GM12892 (cell line): ENCODE results near the gene FBXL17.
"Not testable (repeated sequence)": the region's sequence is repeated elsewhere in the genome, so short reads cannot be mapped to it uniquely, and the experiment has no call there.

Experiments used
- DNase-seq: peaks from one replicate; pipeline ENCODE4 v3.0.0; 2011; ENCODE audit not compliant: insufficient read length
- FAIRE-seq: peaks from 2 replicates; lab custom pipeline; 2011; peaks lifted over from hg19 to GRCh38; lab: Jason Lieb, UNC
- POLR2A ChIP-seq: IDR thresholded peaks from 2 replicates; pipeline ENCODE4 v1.6.1; 2011; ENCODE audit warnings: low read depth, low read length, control low read depth
- POLR2AphosphoS5 ChIP-seq: IDR thresholded peaks from 2 replicates; pipeline ENCODE4 v1.6.1; 2011; ENCODE audit warnings: low read depth, low read length, control low read depth
- TAF1 ChIP-seq: IDR thresholded peaks from 2 replicates; pipeline ENCODE4 v1.6.1; 2011; ENCODE audit warnings: low read depth, mild to moderate bottlenecking, control low read depth, low read length, borderline replicate concordance

Gene FBXL17

GRCh38 chr5:108168915-108169314 lies 213.0 kb downstream of the FBXL17 start:
- no peak for DNase-seq
- no peak for TF ChIP-seq TAF1
- FAIRE-seq: no peak

DNA sequence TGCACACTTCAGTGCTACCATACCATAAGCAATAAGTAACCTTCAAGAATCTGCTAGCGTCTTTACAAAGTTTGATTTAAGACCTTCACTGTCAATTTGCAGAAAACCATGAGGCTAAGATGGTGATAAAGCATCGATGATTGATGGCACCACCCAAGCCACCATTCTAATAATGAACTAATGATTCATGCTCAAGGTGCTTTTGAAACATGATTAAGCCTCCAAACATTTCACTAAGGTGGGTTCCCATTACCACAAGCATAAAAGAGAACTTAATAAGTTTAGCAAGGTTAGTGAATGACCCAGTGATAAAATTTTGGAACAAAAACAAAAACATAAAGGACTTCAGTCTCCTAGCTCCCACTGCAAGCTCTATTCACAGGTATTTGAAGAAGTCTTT lies 214.7 kb downstream of the FBXL17 start:
- TF ChIP-seq TAF1: no peak
- TF ChIP-seq POLR2A: no peak
- TF ChIP-seq POLR2AphosphoS5: no peak
- FAIRE-seq (no peak), DNase-seq (no peak)

GRCh38 chr5:108164574-108164973 lies 217.3 kb downstream of the FBXL17 start:
- DNase-seq (no peak), FAIRE-seq (no peak)
- TF ChIP-seq POLR2A: no peak
- no peak for TF ChIP-seq POLR2AphosphoS5
- TF ChIP-seq TAF1: no peak

- DNase-seq, FAIRE-seq: not testable (repeated sequence)
Observed at GRCh38 chr5:108152854-108153253, 229.0 kb downstream of the FBXL17 start.

GRCh38 chr5:108149369-108149768 lies 232.5 kb downstream of the FBXL17 start:
- FAIRE-seq: no peak
- no peak for TF ChIP-seq TAF1
- no peak for TF ChIP-seq POLR2AphosphoS5
- TF ChIP-seq POLR2A: no peak
- DNase-seq: no peak

- DNase-seq: no peak
- no peak for FAIRE-seq
- TF ChIP-seq POLR2A: no peak
- TF ChIP-seq POLR2AphosphoS5: no peak
- TF ChIP-seq TAF1: no peak
Observed at GRCh38 chr5:108148715-108149139, 233.2 kb downstream of the FBXL17 start.

- DNase-seq: no peak
- TF ChIP-seq TAF1 (no peak), POLR2A (no peak), POLR2AphosphoS5 (no peak)
- FAIRE-seq: no peak
Observed at GRCh38 chr5:108146222-108146621, 235.7 kb downstream of the FBXL17 start.

- DNase-seq (no peak), FAIRE-seq (no peak)
- no peak for TF ChIP-seq TAF1
- no peak for TF ChIP-seq POLR2A
- no peak for TF ChIP-seq POLR2AphosphoS5
Observed at GRCh38 chr5:108145351-108145750, 236.5 kb downstream of the FBXL17 start.

DNA sequence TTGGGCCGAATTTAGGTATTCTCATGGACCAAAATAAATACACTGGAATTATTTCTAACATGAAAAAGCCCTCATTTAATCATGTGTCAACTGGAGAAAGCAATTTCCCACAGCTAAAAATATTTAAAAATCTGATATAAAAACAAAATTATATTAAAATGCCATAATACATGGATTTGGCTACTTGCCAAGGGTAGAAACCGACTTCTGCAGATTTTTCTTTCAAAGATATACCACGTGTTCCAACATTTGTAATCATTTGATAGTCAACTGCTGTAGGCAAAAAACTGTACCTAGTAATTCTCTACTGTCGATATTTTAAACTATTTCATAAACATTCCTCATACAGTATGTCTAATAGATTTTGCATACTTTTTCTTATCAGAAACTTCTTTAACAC lies 237.6 kb downstream of the FBXL17 start:
- FAIRE-seq (no peak), DNase-seq (no peak)
- no peak for TF ChIP-seq POLR2A
- TF ChIP-seq POLR2AphosphoS5: no peak
- TF ChIP-seq TAF1: no peak

DNA sequence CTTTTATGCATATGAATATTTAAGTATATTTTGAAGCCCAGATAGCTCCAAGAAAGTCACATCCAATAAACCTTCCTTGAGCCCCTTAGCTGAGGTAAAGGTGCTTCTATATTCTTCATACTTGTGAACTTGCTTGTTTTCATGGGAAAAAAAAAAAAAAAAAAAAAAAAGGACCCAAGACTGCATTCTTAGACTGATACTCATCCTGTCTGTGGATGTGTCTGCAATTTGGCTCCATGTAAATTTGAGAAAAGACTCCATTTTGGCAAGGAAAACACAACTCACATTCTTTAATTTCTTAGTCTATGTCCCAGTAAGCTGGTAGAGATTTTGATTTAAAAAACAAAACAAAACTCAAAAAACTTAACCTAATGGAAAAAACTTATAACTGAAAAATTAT lies 238.3 kb downstream of the FBXL17 start:
- DNase-seq (no peak), FAIRE-seq (no peak)
- TF ChIP-seq POLR2AphosphoS5 (no peak), POLR2A (no peak), TAF1 (no peak)

DNA sequence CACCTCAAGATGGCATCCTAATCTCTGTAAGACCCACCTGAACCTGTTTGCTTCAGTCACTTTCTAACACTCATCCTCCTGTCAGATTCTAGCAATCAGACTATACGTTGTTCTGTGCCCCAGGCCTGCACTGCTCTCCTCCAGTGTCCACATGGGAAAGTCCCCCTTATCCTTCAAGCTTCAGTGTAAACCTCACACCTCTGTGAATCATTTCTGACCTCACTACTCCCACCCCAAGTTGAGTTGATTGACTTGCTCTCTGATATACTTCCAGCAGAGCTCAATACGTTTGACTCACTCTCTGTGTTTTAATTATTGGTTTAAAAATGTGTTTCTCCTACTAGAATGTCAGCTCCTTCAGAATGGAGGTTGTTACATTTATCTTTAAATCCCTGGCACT lies 240.2 kb downstream of the FBXL17 start:
- FAIRE-seq (no peak), DNase-seq (no peak)
- TF ChIP-seq TAF1 (no peak), POLR2A (no peak), POLR2AphosphoS5 (no peak)

- no peak for TF ChIP-seq POLR2AphosphoS5
- TF ChIP-seq TAF1: no peak
- no peak for TF ChIP-seq POLR2A
- no peak for FAIRE-seq
Observed at GRCh38 chr5:108136493-108136892, 245.4 kb downstream of the FBXL17 start.

DNA sequence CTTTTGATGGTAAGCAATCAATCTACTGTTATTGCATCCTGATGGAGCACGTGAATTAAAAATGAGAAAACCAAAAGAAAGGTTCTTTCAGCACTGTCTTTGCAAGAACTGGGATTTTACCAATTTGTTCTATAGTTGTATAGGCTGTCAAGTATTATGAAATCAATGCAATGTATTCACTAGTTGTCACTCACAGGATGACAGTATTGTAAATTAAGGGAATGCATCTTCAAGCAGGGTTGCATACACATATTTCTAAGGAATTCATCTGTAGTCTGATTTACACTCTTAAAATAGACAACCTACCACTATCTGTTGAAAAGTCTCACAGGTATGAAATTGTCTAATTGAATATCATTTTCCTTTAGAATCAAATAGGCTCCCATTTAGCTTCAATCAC lies 252.8 kb downstream of the FBXL17 start:
- DNase-seq (no peak), FAIRE-seq (no peak)
- no peak for TF ChIP-seq POLR2A
- TF ChIP-seq POLR2AphosphoS5: no peak
- TF ChIP-seq TAF1: no peak

More at GRCh38 chr5:108136493-108136892, 245.4 kb downstream of the FBXL17 start:
- DNase-seq: no peak
